Naive thymus-derived CD8-positive, alpha-beta T cell (primary cell): ENCODE measurements around the gene PERCC1. TPM values are rescaled to one million over a fixed set of nuclear protein-coding genes. Genes with fewer than 3 reads are reported as not detected.

Experiments
- ATAC-seq, 2 donors: fragments of 150-1000 bp; cut with Tn5 transposase in 1 of 2; sonication (Bioruptor Pico), chemical (Tn5 transposase) in 1 of 2; 1 replicate in 1 of 2; 2 replicates in 1 of 2; pipeline ENCODE4 v1.10.0; 2021; ENCODE audit warnings: mild to moderate bottlenecking in 2 of 2, moderate library complexity in 2 of 2
- POLR2A ChIA-PET: fragments of 350-600 bp; sonication (Branson Sonifier 250); formaldehyde crosslinking; loops from one replicate; lab custom pipeline; 2021; ENCODE audit warnings: antibody characterized with exemption; lab: Charles Lee
- DNase-seq, 10 donors: peaks; one replicate each; pipeline versions ENCODE4 v3.0.0 to v3.0.0-alpha.2; 2020 to 2022
- H3K27ac Mint-ChIP-seq, 10 donors: one replicate each; pipeline ENCODE4 v1.8.0; 2020 to 2022; ENCODE audit warnings: mild to moderate bottlenecking in 10 of 10, mixed read lengths in 10 of 10, moderate library complexity in 4 of 10, inconsistent platforms in 1 of 10
- H3K27me3 Mint-ChIP-seq, 5 donors: one replicate each; pipeline ENCODE4 v1.8.0; 2021 to 2022; ENCODE audit warnings: mixed read lengths in 5 of 5
- H3K36me3 Mint-ChIP-seq, 3 donors: one replicate each; pipeline ENCODE4 v1.8.0; 2020 to 2022; ENCODE audit warnings: mixed read lengths in 3 of 3, mild to moderate bottlenecking in 2 of 3, inconsistent platforms in 1 of 3
- H3K4me1 Mint-ChIP-seq, 4 donors: one replicate each; pipeline ENCODE4 v1.8.0; 2021 to 2022; ENCODE audit warnings: mixed read lengths in 4 of 4
- H3K4me3 Mint-ChIP-seq, 10 donors: one replicate each; pipeline ENCODE4 v1.8.0; 2020 to 2022; ENCODE audit warnings: mild to moderate bottlenecking in 10 of 10, mixed read lengths in 10 of 10, moderate library complexity in 6 of 10, inconsistent platforms in 1 of 10
- H3K9me3 Mint-ChIP-seq, 9 donors: one replicate each; pipeline ENCODE4 v1.8.0; 2020 to 2022; ENCODE audit warnings: mixed read lengths in 9 of 9, mild to moderate bottlenecking in 3 of 9, inconsistent platforms in 1 of 9, moderate library complexity in 1 of 9
- polyA plus RNA-seq, 3 donors: library from polyadenylated mRNA; unstranded; fragments of 300-500 nt; fragmentation: Illumina TruSeq; gene quantifications; one replicate each; pipeline ENCODE4 v1.2.3, GENCODE V29; 2021
- total RNA-seq, 8 experiments: library from RNA in 2 of 8; stranded (reverse) in 2 of 8; gene quantifications; one replicate each; pipeline ENCODE4 v1.2.3 and lab custom pipeline; 2021 to 2026

Gene PERCC1
- total and polyA plus RNA-seq, 5 experiments from 2014 or later = 0.19 to 2.7 (median 2.3) TPM; not detected in 2

GRCh38 chr16:1414532-1415260 is 16.2 kb upstream of the PERCC1 start, which contains the start of gene UNKL:
Gene UNKL, minus strand, starts transcription at chr16:1414704. Its CDS starts 13 bp downstream, at chr16:1414691.
- Mint-ChIP-seq H3K36me3 (peaks cover 0 to 18% (median 2%) of the 10 kb centered on the region in 3 donors), H3K4me3 (peak within 1 kb of the TSS; percentile 79 to 92 (median 87)), H3K9me3 (no peaks in the 10 kb centered on the region), H3K27ac (peak within 1 kb of the TSS; percentile 78 to 95 (median 92)), H3K27me3 (no peaks in the 10 kb centered on the region), H3K4me1 (peaks cover 3 to 42% (median 18%) of the 10 kb centered on the region in 4 donors)
- DNase-seq (peak; percentile 68 to 93 (median 81)), ATAC-seq (peak; percentile 64 to 69)
- POLR2A ChIA-PET = interaction anchor here (0.6 to 1.7 kb wide), 4 partner anchors 13 to 78 kb away, joined by 4 to 8 read pairs (median 4); partner anchors contain the start of genes PERCC1 and TELO2

GRCh38 chr16:1416521-1416941 is 14.3 kb upstream of the PERCC1 start:
- H3K4me3 Mint-ChIP-seq = peak overlapping the region in 4 of 10 donors; percentile 22 to 79 (median 48)
- H3K27me3 Mint-ChIP-seq = no peaks in the 10 kb centered on the region
- H3K36me3 Mint-ChIP-seq = peaks cover 0 to 10% (median 2%) of the 10 kb centered on the region in 3 donors
- DNase-seq (no peak), ATAC-seq (no peak)
- no peaks in the 10 kb centered on the region for H3K9me3 Mint-ChIP-seq
- peak overlapping the region in 9 of 10 donors; percentile 41 to 81 (median 70) for H3K27ac Mint-ChIP-seq
- POLR2A ChIA-PET = interaction anchor here (0.6 to 1.1 kb wide), 3 partner anchors 9 to 628 kb away, joined by 3 to 8 read pairs (median 5); partner anchors contain the start of genes CHTF18, NUBP2 and SPSB3
- peaks cover 3 to 46% (median 32%) of the 10 kb centered on the region in 4 donors for H3K4me1 Mint-ChIP-seq

GRCh38 chr16:1420111-1420539 is 10.8 kb upstream of the PERCC1 start:
- H3K27ac Mint-ChIP-seq = peak overlapping the region in 9 of 10 donors; percentile 84 to 98 (median 95)
- H3K4me1 Mint-ChIP-seq = peaks cover 1 to 33% (median 22%) of the 10 kb centered on the region in 4 donors
- no peaks in the 10 kb centered on the region for H3K9me3 Mint-ChIP-seq
- ATAC-seq (no peak), DNase-seq (no peak)
- peaks cover 0 to 2% (median 0%) of the 10 kb centered on the region in 3 donors for H3K36me3 Mint-ChIP-seq
- POLR2A ChIA-PET = interaction anchor here (0.5 to 4.2 kb wide), 22 partner anchors 12 to 1067 kb away, joined by 3 to 64 read pairs (median 4); partner anchors contain the start of genes AXIN1, IFT140, JPT2 and MAPK8IP3
- peak overlapping the region; percentile 70 to 95 (median 92) for H3K4me3 Mint-ChIP-seq
- H3K27me3 Mint-ChIP-seq = no peaks in the 10 kb centered on the region

GRCh38 chr16:1422076-1422475 is 8.8 kb upstream of the PERCC1 start:
- Mint-ChIP-seq H3K27ac (peak overlapping the region; percentile 93 to 99 (median 97)), H3K36me3 (peaks cover 0 to 2% (median 0%) of the 10 kb centered on the region in 3 donors), H3K27me3 (no peaks in the 10 kb centered on the region), H3K9me3 (no peaks in the 10 kb centered on the region), H3K4me1 (peaks cover 1 to 29% (median 19%) of the 10 kb centered on the region in 4 donors), H3K4me3 (peak overlapping the region in 9 of 10 donors; percentile 39 to 91 (median 63))
- DNase-seq = no peak
- no peak for ATAC-seq
- POLR2A ChIA-PET = interaction anchor here (1.3 to 4.2 kb wide), 6 partner anchors 10 to 347 kb away, joined by 3 to 64 read pairs (median 14); partner anchors contain the start of genes IFT140, PERCC1 and TMEM204

- H3K9me3 Mint-ChIP-seq = no peaks in the 10 kb centered on the region
- peak overlapping the region in 2 of 10 donors; percentile 19 to 66 for H3K27ac Mint-ChIP-seq
- no peak for ATAC-seq
- H3K4me3 Mint-ChIP-seq = no peak overlapping the region
- no peaks in the 10 kb centered on the region for H3K27me3 Mint-ChIP-seq
- no peak for DNase-seq
- POLR2A ChIA-PET = no interaction called here
- peaks cover 0 to 21% (median 18%) of the 10 kb centered on the region in 4 donors for H3K4me1 Mint-ChIP-seq
- peaks cover 0 to 2% (median 0%) of the 10 kb centered on the region in 3 donors for H3K36me3 Mint-ChIP-seq
These were observed 6.8 kb upstream of the PERCC1 start for GRCh38 chr16:1424028-1424427.

GRCh38 chr16:1425616-1426370 is 5.1 kb upstream of the PERCC1 start:
- ATAC-seq = no peak
- no peaks in the 10 kb centered on the region for H3K36me3 Mint-ChIP-seq

GRCh38 chr16:1426734-1427471 is 4.0 kb upstream of the PERCC1 start:
- peak overlapping the region in 1 of 10 donors; percentile 39 for H3K27ac Mint-ChIP-seq
- ATAC-seq (no peak), DNase-seq (no peak)
- no peak overlapping the region for H3K4me3 Mint-ChIP-seq
- H3K36me3 Mint-ChIP-seq = no peaks in the 10 kb centered on the region
- peaks cover 1 to 6% (median 2%) of the 10 kb centered on the region in 4 donors for H3K4me1 Mint-ChIP-seq
- H3K27me3 Mint-ChIP-seq = no peaks in the 10 kb centered on the region
- POLR2A ChIA-PET = interaction anchor here (1.3 kb wide), 1 partner anchor 12 kb away, joined by 4 read pairs; the partner anchor contains the start of gene UNKL
- H3K9me3 Mint-ChIP-seq = no peaks in the 10 kb centered on the region

More at GRCh38 chr16:1425616-1426370, 5.1 kb upstream of the PERCC1 start:
- no peak for DNase-seq
- H3K9me3 Mint-ChIP-seq = no peaks in the 10 kb centered on the region
- peaks cover 2 to 15% (median 7%) of the 10 kb centered on the region in 4 donors for H3K4me1 Mint-ChIP-seq
- POLR2A ChIA-PET = interaction anchor here (0.6 to 1.2 kb wide), 5 partner anchors 13 to 682 kb away, joined by 3 to 9 read pairs (median 4); partner anchors contain the start of gene NUBP2
- H3K27me3 Mint-ChIP-seq = no peaks in the 10 kb centered on the region
- no peak overlapping the region for H3K4me3 Mint-ChIP-seq
- peak overlapping the region in 2 of 10 donors; percentile 47 to 68 for H3K27ac Mint-ChIP-seq

GRCh38 chr16:1427473-1428461 is 3.1 kb upstream of the PERCC1 start:
- H3K36me3 Mint-ChIP-seq = no peaks in the 10 kb centered on the region
- peak overlapping the region in 1 of 10 donors; percentile 11 for H3K4me3 Mint-ChIP-seq
- H3K4me1 Mint-ChIP-seq = peaks cover 0 to 7% (median 4%) of the 10 kb centered on the region in 4 donors
- peak overlapping the region in 2 of 10 donors; percentile 47 to 56 for H3K27ac Mint-ChIP-seq
- no peaks in the 10 kb centered on the region for H3K9me3 Mint-ChIP-seq
- no peak for DNase-seq
- no peaks in the 10 kb centered on the region for H3K27me3 Mint-ChIP-seq
- ATAC-seq = no peak
- POLR2A ChIA-PET = interaction anchor here (1.3 kb wide), 1 partner anchor 13 kb away, joined by 4 read pairs; the partner anchor contains the start of gene UNKL

- H3K9me3 Mint-ChIP-seq = no peaks in the 10 kb centered on the region
- ATAC-seq (peak; percentile 71 to 76), DNase-seq (peak in 7 of 10 donors; percentile 12 to 48 (median 40))
- no peaks in the 10 kb centered on the region for H3K27me3 Mint-ChIP-seq
- H3K4me3 Mint-ChIP-seq = no peak overlapping the region
- no peaks in the 10 kb centered on the region for H3K36me3 Mint-ChIP-seq
- POLR2A ChIA-PET = no interaction called here
- H3K27ac Mint-ChIP-seq = peak overlapping the region in 2 of 10 donors; percentile 47 to 56
- H3K4me1 Mint-ChIP-seq = peaks cover 0 to 7% (median 4%) of the 10 kb centered on the region in 4 donors
These were observed 2.4 kb upstream of the PERCC1 start for GRCh38 chr16:1428511-1428910.

GRCh38 chr16:1429012-1429411 is 1.9 kb upstream of the PERCC1 start:
- H3K4me3 Mint-ChIP-seq = no peak overlapping the region
- H3K27ac Mint-ChIP-seq = peak overlapping the region in 2 of 10 donors; percentile 9 to 56
- H3K9me3 Mint-ChIP-seq = no peaks in the 10 kb centered on the region
- DNase-seq (no peak), ATAC-seq (no peak)
- peaks cover 0 to 7% (median 4%) of the 10 kb centered on the region in 4 donors for H3K4me1 Mint-ChIP-seq
- no peaks in the 10 kb centered on the region for H3K36me3 Mint-ChIP-seq
- POLR2A ChIA-PET = interaction anchor here (0.5 to 1.5 kb wide), 2 partner anchors 29 to 104 kb away, joined by 3 to 4 read pairs; partner anchors contain the start of gene TMEM204
- H3K27me3 Mint-ChIP-seq = no peaks in the 10 kb centered on the region
